ENCODE results near the gene OR2B3.

Gene OR2B3

DNA sequence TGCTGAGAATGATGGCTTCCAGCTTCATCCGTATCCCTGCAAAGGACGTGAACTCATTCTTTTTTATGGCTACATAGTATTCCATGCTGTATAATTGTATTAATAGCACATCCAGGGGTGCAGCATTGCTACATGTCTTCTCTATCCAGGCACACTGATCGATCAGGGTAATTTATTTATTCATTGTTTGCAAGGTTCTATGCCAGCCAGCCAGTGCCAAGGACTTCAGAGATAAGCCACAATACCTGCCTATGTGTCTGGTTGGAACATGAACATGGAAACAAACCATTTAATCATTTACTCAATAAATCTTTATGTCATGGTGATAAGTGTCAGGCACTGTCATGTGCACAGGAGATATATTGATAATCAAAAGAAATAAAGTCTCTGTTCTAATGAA is 5.8 kb upstream of the OR2B3 start:
- H3K9ac ChIP-seq (ENCODE audit: low read length), result no peak overlapping the region
- no peaks in the 10 kb centered on the region for H4K20me1 ChIP-seq (ENCODE audit: insufficient read depth, low read length)
- no peaks in the 10 kb centered on the region for H3K36me3 ChIP-seq (replicated peaks; ENCODE audit: low read depth, low read length)
- H3K27me3 ChIP-seq (ENCODE audit: low read depth, low read length), result no peaks in the 10 kb centered on the region
- H3K79me2 ChIP-seq (ENCODE audit: low read length), result no peaks in the 10 kb centered on the region
- TF ChIP-seq, protein P1, sequence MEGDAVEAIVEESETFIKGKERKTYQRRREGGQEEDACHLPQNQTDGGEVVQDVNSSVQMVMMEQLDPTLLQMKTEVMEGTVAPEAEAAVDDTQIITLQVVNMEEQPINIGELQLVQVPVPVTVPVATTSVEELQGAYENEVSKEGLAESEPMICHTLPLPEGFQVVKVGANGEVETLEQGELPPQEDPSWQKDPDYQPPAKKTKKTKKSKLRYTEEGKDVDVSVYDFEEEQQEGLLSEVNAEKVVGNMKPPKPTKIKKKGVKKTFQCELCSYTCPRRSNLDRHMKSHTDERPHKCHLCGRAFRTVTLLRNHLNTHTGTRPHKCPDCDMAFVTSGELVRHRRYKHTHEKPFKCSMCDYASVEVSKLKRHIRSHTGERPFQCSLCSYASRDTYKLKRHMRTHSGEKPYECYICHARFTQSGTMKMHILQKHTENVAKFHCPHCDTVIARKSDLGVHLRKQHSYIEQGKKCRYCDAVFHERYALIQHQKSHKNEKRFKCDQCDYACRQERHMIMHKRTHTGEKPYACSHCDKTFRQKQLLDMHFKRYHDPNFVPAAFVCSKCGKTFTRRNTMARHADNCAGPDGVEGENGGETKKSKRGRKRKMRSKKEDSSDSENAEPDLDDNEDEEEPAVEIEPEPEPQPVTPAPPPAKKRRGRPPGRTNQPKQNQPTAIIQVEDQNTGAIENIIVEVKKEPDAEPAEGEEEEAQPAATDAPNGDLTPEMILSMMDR (IDR thresholded peaks at IDR 0.05; ENCODE audit: low read depth, low read length), result no peak
- TF ChIP-seq EZH2phosphoT487 (IDR thresholded peaks at IDR 0.05; ENCODE audit: low read depth), result no peak
- no peak overlapping the region for H3K4me2 ChIP-seq (ENCODE audit: low read length)
- H3K4me1 ChIP-seq (ENCODE audit: low read length), result no peaks in the 10 kb centered on the region
- H3K4me3 ChIP-seq (ENCODE audit: low read length), result no peak overlapping the region
- no peak overlapping the region for H3K27ac ChIP-seq (ENCODE audit: low read length)
- H3K9me3 ChIP-seq (ENCODE audit: insufficient read depth, low read length), result no peaks in the 10 kb centered on the region
- no peak overlapping the region for H2AFZ ChIP-seq (ENCODE audit: low read depth, low read length)

DNA sequence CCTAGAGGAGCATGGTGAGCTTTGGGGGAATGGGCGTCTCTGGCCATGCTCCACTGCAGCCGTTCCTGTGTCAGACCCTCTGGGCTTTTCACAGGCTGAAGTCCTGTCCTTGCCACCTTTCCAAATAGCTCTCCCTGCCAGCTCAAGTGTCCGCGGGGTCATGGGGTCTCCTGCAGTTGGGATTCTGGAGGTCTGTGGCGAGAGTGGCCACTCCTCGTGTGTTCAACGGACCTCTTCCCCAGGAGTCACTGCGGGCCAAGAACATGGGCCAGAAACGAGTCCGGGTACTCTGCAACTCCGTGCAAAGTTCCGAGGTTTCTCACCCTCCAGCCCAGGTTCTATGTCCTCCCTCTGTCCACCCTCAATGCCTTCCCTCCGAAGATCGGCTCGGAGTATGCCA is 4.7 kb downstream of the OR2B3 start:
- Histone ChIP-seq H4K20me1 (ENCODE audit: insufficient read depth, low read length) (no peaks in the 10 kb centered on the region), H3K9ac (ENCODE audit: low read length) (no peak overlapping the region), H3K9me3 (ENCODE audit: insufficient read depth, low read length) (no peaks in the 10 kb centered on the region), H3K36me3 (replicated peaks; ENCODE audit: low read depth, low read length) (no peaks in the 10 kb centered on the region), H3K4me1 (ENCODE audit: low read length) (no peaks in the 10 kb centered on the region), H3K4me2 (ENCODE audit: low read length) (no peak overlapping the region), H3K27me3 (ENCODE audit: low read depth, low read length) (no peaks in the 10 kb centered on the region), H3K27ac (ENCODE audit: low read length) (no peak overlapping the region), H2AFZ (ENCODE audit: low read depth, low read length) (no peak overlapping the region), H3K79me2 (ENCODE audit: low read length) (no peaks in the 10 kb centered on the region), H3K4me3 (ENCODE audit: low read length) (no peak overlapping the region)
- TF ChIP-seq, protein P1 (IDR thresholded peaks at IDR 0.05; ENCODE audit: low read depth, low read length), result no peak
- no peak for TF ChIP-seq EZH2phosphoT487 (IDR thresholded peaks at IDR 0.05; ENCODE audit: low read depth)

DNA sequence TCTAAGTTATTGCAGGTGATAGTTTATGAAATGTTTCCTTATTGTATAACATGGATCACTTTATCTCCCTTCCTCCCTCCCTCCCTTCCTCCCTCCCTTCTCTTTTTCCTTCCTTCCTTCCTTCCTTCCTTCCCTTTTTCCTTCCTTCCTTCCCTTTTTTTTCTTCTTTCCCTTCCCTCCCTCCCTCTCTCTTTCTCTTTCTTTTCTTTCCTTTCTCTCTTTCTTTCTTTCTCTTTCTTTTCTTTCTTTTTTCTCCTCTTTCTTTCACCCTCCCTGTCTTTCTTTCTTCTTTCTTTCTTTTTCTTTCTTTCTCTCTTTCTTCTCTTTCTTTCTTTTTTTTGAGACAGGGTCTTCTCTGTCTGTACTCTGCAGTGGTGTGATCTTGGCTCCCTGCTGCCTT is 5.8 kb downstream of the OR2B3 start:
- Histone ChIP-seq H3K27me3 (ENCODE audit: low read depth, low read length) (no peaks in the 10 kb centered on the region), H3K79me2 (ENCODE audit: low read length) (no peaks in the 10 kb centered on the region), H4K20me1 (ENCODE audit: insufficient read depth, low read length) (no peaks in the 10 kb centered on the region), H2AFZ (ENCODE audit: low read depth, low read length) (no peak overlapping the region), H3K4me3 (ENCODE audit: low read length) (no peak overlapping the region), H3K4me1 (ENCODE audit: low read length) (no peaks in the 10 kb centered on the region), H3K27ac (ENCODE audit: low read length) (no peak overlapping the region), H3K9me3 (ENCODE audit: insufficient read depth, low read length) (no peaks in the 10 kb centered on the region), H3K4me2 (ENCODE audit: low read length) (no peak overlapping the region), H3K36me3 (replicated peaks; ENCODE audit: low read depth, low read length) (no peaks in the 10 kb centered on the region), H3K9ac (ENCODE audit: low read length) (no peak overlapping the region)
- TF ChIP-seq, protein P1 (IDR thresholded peaks at IDR 0.05; ENCODE audit: low read depth, low read length), result no peak
- TF ChIP-seq EZH2phosphoT487 (IDR thresholded peaks at IDR 0.05; ENCODE audit: low read depth), result no peak

DNA sequence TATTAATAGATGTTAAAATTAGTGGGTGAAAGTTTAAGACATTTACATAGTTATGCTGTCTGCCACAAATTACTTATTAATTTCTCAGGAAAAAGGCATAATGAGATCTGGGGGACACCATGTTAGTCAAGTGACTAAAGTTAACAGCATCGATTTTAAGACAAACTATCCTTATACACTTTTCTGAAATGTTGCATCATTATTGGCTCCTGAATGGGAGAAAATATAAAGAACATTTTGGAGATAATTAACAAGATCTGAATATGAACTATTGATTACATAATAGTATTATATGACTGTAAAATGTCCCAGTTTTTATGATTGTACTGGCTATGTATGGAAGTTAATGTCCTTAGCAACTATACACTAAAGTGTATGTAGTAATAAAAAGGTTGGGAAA is 7.9 kb downstream of the OR2B3 start:
- no peaks in the 10 kb centered on the region for H3K27me3 ChIP-seq (ENCODE audit: low read depth, low read length)
- no peak overlapping the region for H3K9ac ChIP-seq (ENCODE audit: low read length)
- no peak overlapping the region for H3K27ac ChIP-seq (ENCODE audit: low read length)
- no peaks in the 10 kb centered on the region for H3K79me2 ChIP-seq (ENCODE audit: low read length)
- H3K4me3 ChIP-seq (ENCODE audit: low read length), result no peak overlapping the region
- H3K36me3 ChIP-seq (replicated peaks; ENCODE audit: low read depth, low read length), result no peaks in the 10 kb centered on the region
- H3K4me1 ChIP-seq (ENCODE audit: low read length), result no peaks in the 10 kb centered on the region
- H3K4me2 ChIP-seq (ENCODE audit: low read length), result no peak overlapping the region
- H3K9me3 ChIP-seq (ENCODE audit: insufficient read depth, low read length), result no peaks in the 10 kb centered on the region
- TF ChIP-seq, protein P1 (IDR thresholded peaks at IDR 0.05; ENCODE audit: low read depth, low read length), result no peak
- TF ChIP-seq EZH2phosphoT487 (IDR thresholded peaks at IDR 0.05; ENCODE audit: low read depth), result no peak
- H4K20me1 ChIP-seq (ENCODE audit: insufficient read depth, low read length), result no peaks in the 10 kb centered on the region
- H2AFZ ChIP-seq (ENCODE audit: low read depth, low read length), result no peak overlapping the region

All from OCI-LY3 (cell line).